KBM-7 (cell line): ENCODE measurements around the gene CPTP.

Source experiments
- DNase-seq: peaks from one replicate; pipeline ENCODE4 v3.0.0-alpha.2; 2015
- in situ Hi-C: fragments of 300-500 bp; cut with MboI; formaldehyde crosslinking; loops from 2 replicates; pipeline ENCODE4 v1.14.3; 2020; ENCODE audit warnings: low sequenced_read_pairs, low pct_unique_long_range_greater_than_20kb, mixed read lengths

Gene CPTP

DNA sequence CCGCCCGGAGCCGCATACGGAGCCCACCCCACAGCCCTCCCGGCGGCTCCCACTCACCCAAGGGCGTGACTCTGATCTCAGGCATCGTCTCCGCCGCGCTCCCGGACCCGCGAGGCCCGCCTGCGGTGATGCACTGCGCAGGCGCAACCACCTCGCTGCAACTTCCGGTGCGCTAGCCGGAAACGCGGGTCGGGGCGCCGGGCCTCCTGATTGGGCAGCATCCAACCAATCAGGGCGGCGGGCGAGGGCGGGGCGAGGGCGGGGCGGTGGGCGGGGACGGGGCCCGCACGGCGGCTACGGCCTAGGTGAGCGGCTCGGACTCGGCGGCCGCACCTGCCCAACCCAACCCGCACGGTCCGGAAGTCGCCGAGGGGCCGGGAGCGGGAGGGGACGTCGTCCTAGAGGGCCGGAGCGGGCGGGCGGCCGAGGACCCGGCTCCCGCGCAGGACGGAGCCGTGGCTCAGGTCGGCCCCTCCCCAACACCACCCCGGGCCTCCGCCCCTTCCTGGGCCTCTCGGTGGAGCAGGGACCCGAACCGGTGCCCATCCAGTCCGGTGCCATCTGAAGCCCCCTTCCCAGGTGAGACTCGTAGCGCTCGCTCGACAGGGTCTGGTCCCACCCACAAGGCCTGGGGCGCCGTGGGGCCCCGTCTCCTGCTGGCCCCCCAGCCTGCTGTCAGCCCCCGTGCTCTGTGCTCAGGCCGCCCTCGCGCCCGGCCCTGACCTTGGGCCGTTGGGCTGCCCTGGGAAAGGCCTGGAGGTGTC, at the start of gene CPTP, which contains the start of gene INTS11:
CPTP (plus strand) TSS at position 279 of the 764 bp plus-strand sequence. CDS start 2,109 bp downstream, outside the sequence.
INTS11 (minus strand) TSS at position 137 of the 764 bp plus-strand sequence; CDS start at position 85, 52 bp downstream.
- peak; percentile 80 for DNase-seq
- in situ Hi-C loops: no loop called here

- in situ Hi-C loops: no loop called here
- no peak for DNase-seq
Observed at GRCh38 chr1:1274931-1275431, 49.6 kb upstream of the CPTP start.

- no peak for DNase-seq
- in situ Hi-C loops: no loop called here
Observed at GRCh38 chr1:1275836-1276235, 48.8 kb upstream of the CPTP start.

DNA sequence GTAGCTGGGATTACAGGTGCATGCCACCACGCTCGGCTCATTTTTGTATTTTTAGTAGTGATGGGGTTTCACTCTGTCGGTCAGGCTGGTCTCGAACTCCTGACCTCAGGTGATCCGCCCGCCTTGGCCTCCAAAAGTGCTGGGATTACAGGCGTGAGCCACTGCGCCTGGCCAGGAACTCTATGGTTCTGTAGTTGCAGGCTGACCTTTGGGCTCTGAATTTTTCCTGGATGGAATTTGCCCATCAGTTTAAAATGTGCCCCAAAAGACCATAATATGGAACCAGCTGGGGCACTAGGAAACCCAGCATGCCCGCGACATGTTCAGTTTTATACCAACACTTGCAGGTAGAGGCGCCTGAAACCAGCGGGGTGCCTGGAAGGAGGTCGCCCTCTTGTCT, 46.0 kb upstream of the CPTP start:
- in situ Hi-C loops: no loop called here
- no peak for DNase-seq

- in situ Hi-C loops: no loop called here
- no peak for DNase-seq
Observed at GRCh38 chr1:1279028-1279427, 45.6 kb upstream of the CPTP start.

DNA sequence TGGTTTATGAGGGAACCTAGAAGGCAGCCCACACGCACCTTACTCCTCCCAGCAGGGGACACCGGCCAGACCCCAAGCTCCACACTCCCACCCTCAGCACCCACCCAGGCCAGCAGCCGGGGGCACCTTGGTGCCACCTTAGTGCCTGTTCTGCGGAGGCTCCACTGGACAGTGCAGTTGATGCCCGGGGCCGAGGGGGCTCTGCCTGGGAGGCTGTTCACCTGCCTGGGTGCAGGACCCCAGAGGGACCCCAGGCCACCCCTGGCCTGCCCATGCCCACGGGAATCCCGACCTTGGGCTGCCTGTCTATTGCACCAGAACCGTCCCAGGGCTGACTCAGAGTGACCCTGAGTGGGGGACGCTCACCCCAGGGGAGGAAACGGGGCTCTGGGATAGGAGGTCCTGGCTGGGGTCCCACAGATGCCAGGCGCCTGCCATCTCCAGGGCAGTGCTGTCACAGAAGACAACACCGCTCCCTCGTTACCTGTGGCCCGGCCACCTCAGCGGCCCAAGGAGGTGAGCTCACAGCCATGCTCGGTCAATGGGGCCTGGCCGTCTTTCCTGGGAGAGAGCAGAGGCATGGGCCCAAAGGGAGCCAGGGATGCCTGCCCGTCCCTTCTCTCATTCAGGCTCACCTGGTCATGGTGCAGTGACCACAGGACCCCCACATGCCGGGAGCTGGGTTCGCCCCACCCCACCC, 43.7 kb upstream of the CPTP start:
- in situ Hi-C loops: no loop called here
- no peak for DNase-seq

GRCh38 chr1:1281533-1282321, 42.9 kb upstream of the CPTP start:
- DNase-seq: no peak
- in situ Hi-C loops: no loop called here

GRCh38 chr1:1282998-1283397, 41.6 kb upstream of the CPTP start:
- in situ Hi-C loops: no loop called here
- DNase-seq: no peak

- no peak for DNase-seq
- in situ Hi-C loops: no loop called here
Observed at GRCh38 chr1:1283821-1284220, 40.8 kb upstream of the CPTP start.

DNA sequence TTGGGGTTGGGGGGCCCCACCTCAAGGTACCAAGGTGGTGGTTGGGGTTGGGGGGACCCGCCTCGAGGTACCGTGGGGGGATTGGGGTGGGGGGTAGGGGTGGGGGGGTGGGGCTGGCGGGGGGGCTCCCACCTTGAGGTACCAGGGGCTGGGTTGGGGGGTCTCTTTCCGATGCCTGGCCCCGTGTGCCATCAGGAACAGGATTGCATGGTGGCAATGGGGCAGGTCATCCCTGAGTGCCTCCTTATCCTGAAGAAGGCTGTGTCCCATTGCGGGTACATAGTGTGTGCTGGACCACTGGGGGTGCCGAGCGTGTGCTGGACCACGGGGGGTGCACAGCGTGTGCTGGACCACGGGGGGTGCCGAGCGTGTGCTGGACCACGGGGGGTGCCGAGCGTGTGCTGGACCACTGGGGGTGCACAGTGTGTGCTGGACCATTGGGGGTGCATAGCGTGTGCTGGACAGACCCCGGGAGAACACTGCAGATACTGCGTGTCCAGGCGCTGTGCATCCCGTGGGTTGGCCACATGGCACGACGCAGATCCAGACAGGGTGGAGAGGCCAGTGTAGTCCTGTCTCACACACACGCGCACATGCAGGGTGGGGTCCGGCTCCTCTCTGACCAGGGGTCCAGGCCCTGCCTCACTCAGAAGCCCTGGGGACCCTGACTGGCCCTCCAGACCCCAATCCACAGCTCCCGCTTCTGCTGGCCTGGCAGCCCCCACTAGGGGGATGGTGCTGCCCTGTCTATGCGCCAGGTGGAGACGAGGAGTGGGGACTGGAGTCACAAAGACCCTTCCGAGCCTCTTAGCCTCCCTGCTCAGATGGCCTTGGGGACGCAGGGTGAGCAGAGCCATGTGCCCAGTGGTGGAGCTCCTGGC, 40.1 kb upstream of the CPTP start:
- DNase-seq: no peak
- in situ Hi-C loops: no loop called here

DNA sequence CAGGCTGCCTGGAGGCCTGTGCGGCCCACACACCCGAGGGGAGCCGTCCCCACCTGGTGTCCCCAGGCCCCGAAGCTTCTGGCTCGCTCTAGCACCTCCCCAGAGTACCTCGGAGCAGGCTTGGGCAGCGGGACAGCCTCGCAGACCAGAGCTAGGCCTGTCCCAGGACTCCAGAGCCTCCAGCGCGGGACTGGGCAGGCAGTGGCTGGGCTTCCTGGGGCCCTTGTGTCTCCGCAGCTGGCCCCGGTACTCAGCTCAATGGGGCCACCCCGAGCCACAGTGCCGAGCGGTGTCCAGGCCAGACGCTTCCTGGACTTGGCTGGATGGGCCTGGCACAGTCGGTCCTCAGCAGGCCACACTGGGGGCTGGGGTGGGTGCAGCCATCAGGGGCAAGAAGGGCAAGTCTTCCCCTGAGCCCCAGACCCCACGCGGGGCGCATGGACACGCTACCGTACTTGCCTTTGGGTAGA, 39.5 kb upstream of the CPTP start:
- no peak for DNase-seq
- in situ Hi-C loops: no loop called here

GRCh38 chr1:1285611-1286311, 38.8 kb upstream of the CPTP start:
- DNase-seq: no peak
- in situ Hi-C loops: no loop called here

DNA sequence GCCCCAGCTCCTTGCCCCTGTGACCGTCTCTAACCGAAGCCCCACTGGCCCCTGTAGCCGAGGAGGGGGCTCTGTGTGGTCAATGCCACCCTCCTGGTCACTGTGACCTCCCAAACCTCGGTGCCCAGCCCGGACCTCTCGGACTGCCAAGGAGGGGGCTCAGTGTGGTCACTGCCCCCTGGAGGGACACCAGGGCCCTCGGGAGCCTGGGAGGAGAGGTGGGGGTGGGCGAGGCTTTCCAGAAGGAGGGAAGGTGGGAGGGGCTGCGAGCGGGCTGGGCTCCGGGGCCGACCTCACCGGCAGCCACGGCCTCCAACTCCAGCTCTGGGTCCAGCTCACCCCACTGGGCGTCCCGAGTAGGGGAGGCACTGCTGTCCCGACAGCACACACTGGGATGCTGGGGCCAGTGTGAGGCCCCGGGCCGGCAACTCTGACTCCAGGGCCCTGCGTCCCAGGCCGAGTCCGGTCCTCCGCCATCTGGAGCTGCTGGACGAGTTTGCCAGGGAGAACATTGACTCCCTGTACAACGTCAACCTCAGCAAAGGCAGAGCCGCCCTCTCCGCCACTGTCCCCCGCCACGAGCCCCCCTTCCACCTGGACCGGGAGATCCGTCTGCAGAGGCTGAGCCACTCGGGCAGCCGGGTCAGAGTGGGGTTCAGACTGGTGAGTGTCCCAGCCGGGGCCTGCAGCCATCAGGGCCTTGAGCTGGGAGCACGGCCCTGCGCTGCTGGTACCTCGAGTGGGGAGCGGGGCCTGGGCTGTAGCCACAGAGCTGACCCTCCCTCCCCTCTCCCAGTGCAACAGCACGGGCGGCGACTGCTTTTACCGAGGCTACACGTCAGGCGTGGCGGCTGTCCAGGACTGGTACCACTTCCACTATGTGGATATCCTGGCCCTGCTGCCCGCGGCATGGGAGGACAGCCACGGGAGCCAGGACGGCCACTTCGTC, 38.0 kb upstream of the CPTP start:
- no peak for DNase-seq
- in situ Hi-C loops: no loop called here

DNA sequence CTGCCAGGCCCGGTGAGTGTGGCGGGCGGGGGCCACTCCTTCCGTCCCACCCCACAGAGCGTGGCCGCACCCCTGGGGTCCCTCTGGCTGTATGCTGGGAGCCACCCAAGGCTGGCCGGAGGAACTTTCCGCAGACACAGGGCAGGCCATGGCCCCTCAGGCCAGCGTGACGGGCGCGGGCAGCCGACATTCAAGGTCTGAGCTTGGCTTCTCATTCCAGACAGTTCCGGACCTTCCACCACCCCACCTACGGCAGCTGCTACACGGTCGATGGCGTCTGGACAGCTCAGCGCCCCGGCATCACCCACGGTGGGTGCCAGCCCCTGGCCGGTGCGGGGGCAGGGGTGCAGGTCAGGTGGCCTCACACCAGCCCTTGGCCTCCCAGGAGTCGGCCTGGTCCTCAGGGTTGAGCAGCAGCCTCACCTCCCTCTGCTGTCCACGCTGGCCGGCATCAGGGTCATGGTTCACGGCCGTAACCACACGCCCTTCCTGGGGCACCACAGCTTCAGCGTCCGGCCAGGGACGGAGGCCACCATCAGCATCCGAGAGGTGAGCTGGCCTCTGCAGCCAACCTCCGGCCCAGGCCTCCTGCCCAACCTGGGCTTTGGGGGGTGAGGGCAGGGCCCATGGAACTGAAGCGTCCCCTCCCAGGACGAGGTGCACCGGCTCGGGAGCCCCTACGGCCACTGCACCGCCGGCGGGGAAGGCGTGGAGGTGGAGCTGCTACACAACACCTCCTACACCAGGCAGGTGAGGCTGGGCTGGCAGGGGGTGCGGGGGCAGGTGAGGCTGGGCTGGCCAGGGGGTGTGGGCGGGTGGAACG, 37.1 kb upstream of the CPTP start:
- in situ Hi-C loops: no loop called here
- no peak for DNase-seq

DNA sequence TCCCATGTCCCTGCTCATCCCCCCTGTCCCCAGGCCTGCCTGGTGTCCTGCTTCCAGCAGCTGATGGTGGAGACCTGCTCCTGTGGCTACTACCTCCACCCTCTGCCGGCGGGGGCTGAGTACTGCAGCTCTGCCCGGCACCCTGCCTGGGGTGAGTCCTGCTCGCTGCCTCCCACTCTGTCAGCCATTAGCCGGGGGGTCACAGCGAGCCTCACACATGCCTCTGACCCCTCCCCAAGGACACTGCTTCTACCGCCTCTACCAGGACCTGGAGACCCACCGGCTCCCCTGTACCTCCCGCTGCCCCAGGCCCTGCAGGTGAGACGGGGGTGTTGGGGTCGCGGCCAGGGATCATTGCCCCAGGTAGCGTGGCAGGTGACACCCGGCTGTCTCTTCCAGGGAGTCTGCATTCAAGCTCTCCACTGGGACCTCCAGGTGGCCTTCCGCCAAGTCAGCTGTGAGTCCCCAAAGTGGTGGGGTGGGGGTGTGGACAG, 34.3 kb upstream of the CPTP start:
- in situ Hi-C loops: no loop called here
- peak; percentile 55 for DNase-seq

GRCh38 chr1:1291023-1291528, 33.5 kb upstream of the CPTP start:
- in situ Hi-C loops: no loop called here

More at GRCh38 chr1:1291023-1291528, 33.5 kb upstream of the CPTP start:
- DNase-seq: no peak
